HCT116 (cell line): ENCODE results near the gene ACER1. TPM values are rescaled to one million over a fixed set of nuclear protein-coding genes. Genes with fewer than 3 reads are reported as not detected.

Experiments
- ATAC-seq: fragments of 200-7000 bp; cut with Tn5 transposase; 2 replicates; pipeline ENCODE4 v1.9.1; 2020; ENCODE audit warnings: mild to moderate bottlenecking, moderate library complexity
- BruUV-seq: library from RNA; stranded (reverse); fragments of 400-500 nt; replicated peaks from 2 replicates; lab custom pipeline; 2021; lab: Mats Ljungman, UMichigan
- CTCF ChIA-PET: fragments of 300-600 bp; sonication (Branson Sonifier 250); formaldehyde crosslinking; loops from one replicate; lab custom pipeline; 2021; ENCODE audit warnings: antibody characterized with exemption; lab: Charles Lee
- POLR2A ChIA-PET: fragments of 300-600, 350-600 bp; sonication (Branson Sonifier 250); formaldehyde crosslinking; loops from one replicate; lab custom pipeline; 2021; ENCODE audit warnings: antibody characterized with exemption; lab: Charles Lee
- RAD21 ChIA-PET, 2 experiments: fragments of 300-600 bp; sonication (Branson Sonifier 250); formaldehyde crosslinking; loops; one replicate each; lab custom pipeline; 2023; ENCODE audit warnings: low total read pairs in 2 of 2; ENCODE audit not compliant: uncharacterized antibody in 2 of 2, unreplicated experiment in 2 of 2, low non-redundant PET in 1 of 2; lab: Charles Lee
- DNase-seq: peaks from one replicate; pipeline ENCODE4 v3.0.0-alpha.2; 2010; ENCODE audit warnings: low read depth, low spot score
- H2AFZ ChIP-seq: fragments of 200-600 bp; shearing (Covaris generic), sonication (generic); 2 replicates; pipeline ENCODE4 v1.6.1; 2017; ENCODE audit warnings: low read depth, mixed run types, mixed read lengths, antibody characterized with exemption, low read length; ENCODE audit not compliant: poor library complexity, severe bottlenecking
- H3K27ac ChIP-seq: 2 replicates; pipeline ENCODE4 v1.5.1; 2012; ENCODE audit warnings: low read depth, low read length
- H3K27me3 ChIP-seq: fragments of 200-600 bp; sonication (generic); 2 replicates; pipeline ENCODE4 v1.6.1; 2016; ENCODE audit warnings: mixed run types, low read length, mixed read lengths; ENCODE audit not compliant: insufficient read depth
- H3K36me3 ChIP-seq, 2 experiments: fragments of 200-500 bp in 1 of 2; fragments of 200-600 bp in 1 of 2; sonication (Bioruptor generic) in 1 of 2; sonication (generic) in 1 of 2; 2 replicates each; pipeline versions ENCODE4 v1.5.1 to v1.6.1; 2014 to 2016; ENCODE audit warnings: low read length in 2 of 2, inconsistent platforms in 1 of 2, mixed read lengths in 1 of 2, mixed run types in 1 of 2; ENCODE audit not compliant: insufficient read depth in 2 of 2, control insufficient read depth in 1 of 2
- H3K4me1 ChIP-seq, 2 experiments: fragments of 200-600 bp in 1 of 2; sonication (generic) in 1 of 2; 2 replicates each; pipeline versions ENCODE4 v1.5.1 to v1.6.1; 2012 to 2017; ENCODE audit warnings: low read length in 2 of 2, inconsistent platforms in 1 of 2, mild to moderate bottlenecking in 1 of 2, mixed read lengths in 1 of 2, mixed run types in 1 of 2, moderate library complexity in 1 of 2; ENCODE audit not compliant: insufficient read depth in 2 of 2, control insufficient read depth in 1 of 2
- H3K4me2 ChIP-seq: fragments of 200-600 bp; sonication (generic); 2 replicates; pipeline ENCODE4 v1.6.1; 2017; ENCODE audit warnings: mixed run types, low read length, mixed read lengths
- H3K4me3 ChIP-seq, 2 experiments: fragments of 200-600 bp in 1 of 2; sonication (generic) in 1 of 2; replicated peaks in 1 of 2; 2 replicates each; pipeline ENCODE4 v1.5.1; 2011 to 2016; ENCODE audit warnings: low read length in 2 of 2, control low read depth in 1 of 2, low read depth in 1 of 2, mild to moderate bottlenecking in 1 of 2, mixed read lengths in 1 of 2, mixed run types in 1 of 2
- H3K79me2 ChIP-seq: fragments of 200-600 bp; sonication (generic); 2 replicates; pipeline ENCODE4 v1.6.1; 2017; ENCODE audit warnings: mild to moderate bottlenecking, mixed run types, low read length, moderate library complexity, mixed read lengths; ENCODE audit not compliant: insufficient read depth
- H3K9ac ChIP-seq: fragments of 200-600 bp; sonication (generic); 2 replicates; pipeline ENCODE4 v1.6.1; 2016; ENCODE audit warnings: low read length, mixed read lengths
- H3K9me2 ChIP-seq: fragments of 200-600 bp; sonication (generic), shearing (Covaris generic); 2 replicates; pipeline ENCODE4 v1.6.1; 2017; ENCODE audit warnings: mixed run types, mild to moderate bottlenecking, moderate library complexity; ENCODE audit not compliant: insufficient read depth
- H3K9me3 ChIP-seq, 2 experiments: fragments of 200-500 bp in 1 of 2; fragments of 200-600 bp in 1 of 2; sonication (Bioruptor generic) in 1 of 2; sonication (generic) in 1 of 2; 2 replicates each; pipeline ENCODE4 v1.6.1; 2014 to 2017; ENCODE audit warnings: low read length in 2 of 2, mixed read lengths in 2 of 2, inconsistent platforms in 1 of 2, low read depth in 1 of 2, mild to moderate bottlenecking in 1 of 2, mixed run types in 1 of 2, moderate library complexity in 1 of 2; ENCODE audit not compliant: control insufficient read depth in 1 of 2, insufficient read depth in 1 of 2
- H4K20me1 ChIP-seq: fragments of 200-600 bp; sonication (generic), shearing (Covaris generic); 2 replicates; pipeline ENCODE4 v1.6.1; 2017; ENCODE audit warnings: mixed run types, mild to moderate bottlenecking, moderate library complexity; ENCODE audit not compliant: insufficient read depth
- CBX3 ChIP-seq: IDR thresholded peaks from 2 replicates; pipeline ENCODE4 v1.6.1; 2012; ENCODE audit warnings: low read depth
- CEBPB ChIP-seq: IDR thresholded peaks from 2 replicates; pipeline ENCODE4 v1.6.1; 2012; ENCODE audit warnings: low read depth
- EGR1 ChIP-seq: IDR thresholded peaks from 2 replicates; pipeline ENCODE4 v1.6.1; 2012; ENCODE audit warnings: low read depth
- ELF1 ChIP-seq: IDR thresholded peaks from 2 replicates; pipeline ENCODE4 v1.6.1; 2012; ENCODE audit warnings: low read depth, borderline replicate concordance
- EZH2 ChIP-seq: fragments of 200-600 bp; sonication (generic); IDR thresholded peaks from 2 replicates; pipeline ENCODE4 v1.6.1; 2017; ENCODE audit warnings: antibody characterized with exemption, mixed run types
- TCF7L2 ChIP-seq: IDR thresholded peaks from 2 replicates; pipeline ENCODE4 v1.7.0; 2011; ENCODE audit warnings: borderline replicate concordance, inconsistent platforms; ENCODE audit not compliant: insufficient read depth, insufficient read length; ENCODE audit errors: extremely low read depth
- YY1 ChIP-seq: IDR thresholded peaks from 2 replicates; pipeline ENCODE4 v1.6.1; 2011; ENCODE audit warnings: low read length, low read depth, moderate library complexity, mild to moderate bottlenecking; ENCODE audit not compliant: insufficient replicate concordance; ENCODE audit errors: extremely low read depth
- ZFX ChIP-seq: fragments of 450-650 bp; IDR thresholded peaks from 2 replicates; pipeline ENCODE4 v1.6.1; 2017
- ZNF274 ChIP-seq: fragments of 200-500 bp; sonication (Bioruptor generic); IDR thresholded peaks from 2 replicates; pipeline ENCODE4 v1.6.1; 2014; ENCODE audit warnings: mild to moderate bottlenecking, low read depth, low read length, inconsistent platforms
- intact Hi-C: fragments of 100-400 bp; cut with micrococcal nuclease; formaldehyde crosslinking; loops from 2 replicates; pipeline ENCODE4 v1.10.0; 2022
- total RNA-seq: library from RNA; stranded (reverse); gene quantifications from one replicate; pipeline ENCODE4 v1.2.1, GENCODE V29; 2021; ENCODE audit not compliant: unreplicated experiment
- TF ChIP-seq, protein P1 (sequence below): IDR thresholded peaks from 2 replicates; pipeline ENCODE4 v1.6.1; 2012

The ACER1 gene
- total RNA-seq, 1 experiment from 2014 or later = not detected

DNA sequence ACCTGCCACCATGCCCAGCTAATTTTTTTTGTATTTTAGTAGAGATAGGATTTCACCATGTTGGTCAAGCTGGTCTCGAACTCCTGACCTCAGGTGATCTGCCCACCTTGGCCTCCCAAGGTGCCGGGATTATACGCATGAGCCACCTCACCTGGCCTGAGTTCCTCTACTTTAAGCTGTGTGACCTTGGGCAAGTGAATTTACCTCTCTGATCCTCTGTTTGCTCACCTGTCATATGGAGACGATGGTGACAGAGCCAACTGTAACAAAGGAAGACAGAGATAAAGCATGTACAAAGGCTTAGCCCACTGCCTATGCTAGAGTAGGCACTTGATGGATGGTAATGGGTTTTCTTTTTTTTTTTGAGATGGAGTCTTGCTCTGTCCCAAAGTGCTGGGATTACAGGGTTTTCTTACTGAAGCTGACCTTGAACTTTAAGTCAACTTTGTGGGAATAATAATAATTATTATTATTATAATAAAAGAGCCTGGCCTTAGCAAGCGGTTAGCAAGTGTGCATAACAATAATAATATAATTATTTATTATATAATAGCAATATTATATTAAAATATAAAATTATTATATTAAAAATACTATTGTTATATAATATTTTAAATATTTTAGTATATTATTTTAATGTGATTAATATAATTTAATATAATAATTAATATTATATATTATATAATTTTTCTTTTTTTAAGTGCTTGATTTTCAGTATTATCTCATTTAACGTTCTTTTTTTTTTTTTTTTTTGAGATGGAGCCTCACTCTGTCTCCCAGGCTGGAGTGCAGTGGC is 1.3 kb upstream of the ACER1 start (continued):
- TF ChIP-seq ZFX (no peak), CBX3 (no peak)

DNA sequence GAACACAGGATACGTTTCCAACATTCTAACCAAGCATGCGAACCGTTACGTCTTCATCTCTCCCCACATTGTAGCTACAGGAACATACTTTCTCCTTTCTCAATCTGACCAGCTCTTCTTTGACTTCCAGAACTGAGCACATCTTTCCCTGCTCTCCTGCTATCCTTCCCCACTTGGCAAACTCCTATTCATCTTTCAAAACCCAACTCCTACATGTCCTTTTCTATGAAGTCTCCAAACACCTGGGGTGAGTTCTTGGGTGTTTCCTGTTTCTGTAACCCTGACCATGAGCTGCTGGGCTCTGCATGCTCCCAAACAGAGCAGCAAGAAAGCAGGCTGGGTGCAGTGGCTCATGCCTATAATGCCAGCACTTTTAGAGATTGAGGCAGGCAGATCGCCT is 6.6 kb downstream of the ACER1 start:
- no peak for ATAC-seq
- H3K9me2 ChIP-seq = no peaks in the 10 kb centered on the region
- ChIA-PET CTCF (interaction anchor here (0.6 kb wide), 1 partner anchor 27 kb away, joined by 3 read pairs; no protein-coding TSS in a partner anchor), POLR2A (no interaction called here), RAD21 (no interaction called here)
- H3K4me3 ChIP-seq = no peak overlapping the region
- BruUV-seq = no TSS peak
- no peak overlapping the region for H3K9ac ChIP-seq
- H3K27ac ChIP-seq = no peak overlapping the region
- H3K36me3 ChIP-seq = no peaks in the 10 kb centered on the region
- intact Hi-C loops = no loop called here
- H2AFZ ChIP-seq = no peak overlapping the region
- no peaks in the 10 kb centered on the region for H3K4me1 ChIP-seq
- no peak overlapping the region for H3K4me2 ChIP-seq
- no peaks in the 10 kb centered on the region for H4K20me1 ChIP-seq
- H3K79me2 ChIP-seq = no peaks in the 10 kb centered on the region
- peaks cover 8% of the 10 kb centered on the region; the same call in 1 of the 2 replicates for H3K27me3 ChIP-seq
- DNase-seq = no peak
- TF ChIP-seq EZH2 = no peak
- no peak for TF ChIP-seq YY1
- TF ChIP-seq ZNF274 = no peak
- no peak for TF ChIP-seq ELF1
- no peak for TF ChIP-seq TCF7L2
- no peak for TF ChIP-seq CEBPB
- no peak for TF ChIP-seq EGR1
- TF ChIP-seq, protein P1, sequence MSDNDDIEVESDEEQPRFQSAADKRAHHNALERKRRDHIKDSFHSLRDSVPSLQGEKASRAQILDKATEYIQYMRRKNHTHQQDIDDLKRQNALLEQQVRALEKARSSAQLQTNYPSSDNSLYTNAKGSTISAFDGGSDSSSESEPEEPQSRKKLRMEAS = no peak
- H3K9me3 ChIP-seq = no peaks in the 10 kb centered on the region
